ENCODE data around the gene PKD1. TPM values are rescaled to one million over a fixed set of nuclear protein-coding genes. Genes with fewer than 3 reads are reported as not detected.

PKD1 gene
- total RNA-seq, 2 donors from 2014 or later: 78.9 to 237 TPM

DNA sequence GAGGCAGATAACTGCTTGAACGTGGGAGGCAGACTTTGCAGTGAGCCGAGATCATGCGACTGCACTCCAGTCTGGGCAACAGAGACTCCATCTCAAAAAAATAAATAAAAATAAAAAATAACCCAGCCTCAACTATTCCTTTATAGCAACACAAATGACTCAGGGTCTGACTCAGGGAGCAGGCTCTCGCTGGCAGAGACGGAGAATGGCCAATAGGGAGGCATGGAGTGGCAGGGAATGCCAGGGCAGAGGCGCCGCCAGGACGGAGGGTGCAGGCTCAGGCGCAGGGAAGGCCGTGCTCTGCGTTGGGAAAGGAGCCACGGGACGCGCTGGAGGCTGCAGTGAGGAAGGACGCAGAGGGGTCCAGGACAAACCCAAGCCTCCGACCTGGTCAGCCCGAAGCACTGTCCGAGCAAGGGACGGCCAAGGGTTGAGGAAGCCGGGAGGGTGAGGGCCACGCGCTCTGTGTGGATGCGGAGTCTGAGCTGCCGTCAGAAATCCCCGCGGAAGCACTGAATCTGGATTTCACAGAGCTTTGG, 40.3 kb downstream of the PKD1 start:
- no peak for DNase-seq
- Histone ChIP-seq H3K4me1 (peaks cover 15% of the 10 kb centered on the region), H3K27ac (no peak overlapping the region), H3K36me3 (replicated peaks in 1 of 2; ENCODE audit: insufficient read depth in 1 of 2, low read depth in 2 of 2) (peaks cover 0 to 8% of the 10 kb centered on the region in 2 donors), H3K27me3 (no peaks in the 10 kb centered on the region), H3K4me3 (no peak overlapping the region), H3K9me3 (no peaks in the 10 kb centered on the region)
- intact Hi-C loops (cut with DNase I): no loop called here
- TF ChIP-seq POLR2A (IDR thresholded peaks at IDR 0.05): no peak
- TF ChIP-seq, protein P1, sequence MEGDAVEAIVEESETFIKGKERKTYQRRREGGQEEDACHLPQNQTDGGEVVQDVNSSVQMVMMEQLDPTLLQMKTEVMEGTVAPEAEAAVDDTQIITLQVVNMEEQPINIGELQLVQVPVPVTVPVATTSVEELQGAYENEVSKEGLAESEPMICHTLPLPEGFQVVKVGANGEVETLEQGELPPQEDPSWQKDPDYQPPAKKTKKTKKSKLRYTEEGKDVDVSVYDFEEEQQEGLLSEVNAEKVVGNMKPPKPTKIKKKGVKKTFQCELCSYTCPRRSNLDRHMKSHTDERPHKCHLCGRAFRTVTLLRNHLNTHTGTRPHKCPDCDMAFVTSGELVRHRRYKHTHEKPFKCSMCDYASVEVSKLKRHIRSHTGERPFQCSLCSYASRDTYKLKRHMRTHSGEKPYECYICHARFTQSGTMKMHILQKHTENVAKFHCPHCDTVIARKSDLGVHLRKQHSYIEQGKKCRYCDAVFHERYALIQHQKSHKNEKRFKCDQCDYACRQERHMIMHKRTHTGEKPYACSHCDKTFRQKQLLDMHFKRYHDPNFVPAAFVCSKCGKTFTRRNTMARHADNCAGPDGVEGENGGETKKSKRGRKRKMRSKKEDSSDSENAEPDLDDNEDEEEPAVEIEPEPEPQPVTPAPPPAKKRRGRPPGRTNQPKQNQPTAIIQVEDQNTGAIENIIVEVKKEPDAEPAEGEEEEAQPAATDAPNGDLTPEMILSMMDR (IDR thresholded peaks at IDR 0.05): no peak
- 95 to 96% methylated on average over 26 of the region's 26 CpGs for WGBS, 2 donors
- no peak for ATAC-seq

GRCh38 chr16:2093793-2094192, 41.9 kb downstream of the PKD1 start:
- intact Hi-C loops (cut with DNase I): no loop called here

GRCh38 chr16:2092866-2093265, 42.8 kb downstream of the PKD1 start:
- no peak for TF ChIP-seq POLR2A (IDR thresholded peaks at IDR 0.05)
- Histone ChIP-seq H3K4me1 (peaks cover 31% of the 10 kb centered on the region), H3K27me3 (no peaks in the 10 kb centered on the region), H3K36me3 (replicated peaks in 1 of 2; ENCODE audit: insufficient read depth in 1 of 2, low read depth in 2 of 2) (no peaks in the 10 kb centered on the region), H3K4me3 (no peak overlapping the region), H3K27ac (no peak overlapping the region), H3K9me3 (no peaks in the 10 kb centered on the region)
- DNase-seq (no peak), ATAC-seq (no peak)
- 94% methylated on average over 11 of the region's 13 CpGs; no CpG with 5 or more reads in 1 of the 2 donors for whole genome bisulfite sequencing, 2 donors
- intact Hi-C loops (cut with DNase I): no loop called here

More at GRCh38 chr16:2093793-2094192, 41.9 kb downstream of the PKD1 start:
- ATAC-seq (no peak), DNase-seq (no peak)
- TF ChIP-seq, protein P1 (IDR thresholded peaks at IDR 0.05): no peak
- no peak for TF ChIP-seq POLR2A (IDR thresholded peaks at IDR 0.05)
- H3K9me3 ChIP-seq: no peaks in the 10 kb centered on the region
- H3K4me3 ChIP-seq: no peak overlapping the region
- no peak overlapping the region for H3K27ac ChIP-seq
- WGBS, 2 donors: 90 to 94% methylated on average over 2 to 14 of the region's 15 CpGs
- H3K27me3 ChIP-seq: no peaks in the 10 kb centered on the region
- peaks cover 31% of the 10 kb centered on the region for H3K4me1 ChIP-seq
- H3K36me3 ChIP-seq (replicated peaks in 1 of 2; ENCODE audit: insufficient read depth in 1 of 2, low read depth in 2 of 2): no peaks in the 10 kb centered on the region

GRCh38 chr16:2092256-2092620, 43.5 kb downstream of the PKD1 start:
- Histone ChIP-seq H3K9me3 (no peaks in the 10 kb centered on the region), H3K27ac (no peak overlapping the region), H3K4me3 (no peak overlapping the region), H3K4me1 (peaks cover 31% of the 10 kb centered on the region), H3K27me3 (no peaks in the 10 kb centered on the region), H3K36me3 (replicated peaks in 1 of 2; ENCODE audit: insufficient read depth in 1 of 2, low read depth in 2 of 2) (peaks cover 0 to 2% of the 10 kb centered on the region in 2 donors)
- DNase-seq: no peak
- TF ChIP-seq, protein P1 (IDR thresholded peaks at IDR 0.05): no peak
- TF ChIP-seq POLR2A (IDR thresholded peaks at IDR 0.05): no peak
- no peak for ATAC-seq
- WGBS, 2 donors: 78 to 90% methylated on average over 2 to 16 of the region's 16 CpGs
- intact Hi-C loops (cut with DNase I): no loop called here

DNA sequence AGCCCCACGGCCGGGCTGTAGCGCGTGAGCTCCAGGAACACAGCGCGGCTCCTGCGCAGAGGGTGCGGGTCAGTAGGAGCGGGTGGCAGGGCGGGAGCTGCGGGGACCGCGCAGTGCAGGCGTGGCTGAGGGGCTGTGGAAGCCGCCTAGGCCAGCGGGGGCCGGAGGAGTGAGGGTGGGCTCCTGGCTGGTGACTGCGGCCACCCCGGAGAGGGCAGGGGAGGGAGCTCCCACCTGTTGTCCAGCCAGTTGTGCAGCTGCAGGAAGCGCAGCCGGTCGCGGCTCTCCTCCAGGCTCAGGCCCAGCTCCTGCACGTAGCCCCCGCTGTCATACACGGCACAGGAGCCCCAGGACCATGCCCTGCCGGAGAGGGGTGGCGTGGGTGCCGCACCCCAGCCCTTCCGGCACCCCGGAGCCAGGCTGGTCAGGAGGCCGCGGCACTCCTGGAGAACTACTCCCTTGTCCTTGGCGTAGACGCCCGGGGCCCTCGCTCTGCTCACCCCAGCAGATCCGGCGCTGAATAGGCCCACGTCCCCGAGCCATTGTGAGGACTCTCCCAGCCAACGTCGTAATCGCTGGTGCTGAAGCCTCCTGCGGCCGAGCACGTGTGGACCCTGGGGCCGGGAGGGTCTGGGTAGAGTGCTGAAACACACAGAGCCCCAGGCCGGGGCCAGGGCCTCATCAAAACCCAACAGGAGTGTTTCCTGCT, 44.0 kb downstream of the PKD1 start:
- DNase-seq (peak in 1 of 4 donors; percentile 39), ATAC-seq (no peak)
- TF ChIP-seq, protein P1 (IDR thresholded peaks at IDR 0.05): no peak
- TF ChIP-seq POLR2A (IDR thresholded peaks at IDR 0.05): no peak
- no peaks in the 10 kb centered on the region for H3K9me3 ChIP-seq
- H3K27me3 ChIP-seq: no peaks in the 10 kb centered on the region
- peaks cover 0 to 5% of the 10 kb centered on the region in 2 donors for H3K36me3 ChIP-seq (replicated peaks in 1 of 2; ENCODE audit: insufficient read depth in 1 of 2, low read depth in 2 of 2)
- peak overlapping the region in 3 of 4 donors; percentile 47 to 84 (median 78) for H3K27ac ChIP-seq
- 57 to 65% methylated on average over 23 to 38 of the region's 49 CpGs for WGBS, 2 donors
- peaks cover 31% of the 10 kb centered on the region for H3K4me1 ChIP-seq
- intact Hi-C loops (cut with DNase I): no loop called here
- no peak overlapping the region for H3K4me3 ChIP-seq

Data from body of pancreas (tissue), 4 donors.